Measurements from ENCODE around the gene ZSWIM1.

DNA sequence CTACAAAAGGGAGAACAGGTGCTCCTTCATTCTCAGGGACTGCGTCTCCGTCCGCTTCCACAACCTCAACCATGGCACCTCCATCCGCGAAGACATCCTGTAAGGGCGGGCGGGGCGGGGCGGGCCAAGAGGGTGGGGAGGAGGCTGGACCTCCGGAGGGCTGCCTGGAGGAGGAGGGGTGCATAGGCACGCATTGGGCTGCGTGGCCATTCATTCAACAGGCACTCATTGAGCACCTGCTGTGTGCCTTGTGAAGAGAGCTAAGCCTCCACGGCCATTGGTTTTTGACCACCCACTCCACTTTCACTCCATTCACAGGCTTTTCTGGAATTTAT, 23.2 kb upstream of the ZSWIM1 start:
- TF ChIP-seq, protein P1, sequence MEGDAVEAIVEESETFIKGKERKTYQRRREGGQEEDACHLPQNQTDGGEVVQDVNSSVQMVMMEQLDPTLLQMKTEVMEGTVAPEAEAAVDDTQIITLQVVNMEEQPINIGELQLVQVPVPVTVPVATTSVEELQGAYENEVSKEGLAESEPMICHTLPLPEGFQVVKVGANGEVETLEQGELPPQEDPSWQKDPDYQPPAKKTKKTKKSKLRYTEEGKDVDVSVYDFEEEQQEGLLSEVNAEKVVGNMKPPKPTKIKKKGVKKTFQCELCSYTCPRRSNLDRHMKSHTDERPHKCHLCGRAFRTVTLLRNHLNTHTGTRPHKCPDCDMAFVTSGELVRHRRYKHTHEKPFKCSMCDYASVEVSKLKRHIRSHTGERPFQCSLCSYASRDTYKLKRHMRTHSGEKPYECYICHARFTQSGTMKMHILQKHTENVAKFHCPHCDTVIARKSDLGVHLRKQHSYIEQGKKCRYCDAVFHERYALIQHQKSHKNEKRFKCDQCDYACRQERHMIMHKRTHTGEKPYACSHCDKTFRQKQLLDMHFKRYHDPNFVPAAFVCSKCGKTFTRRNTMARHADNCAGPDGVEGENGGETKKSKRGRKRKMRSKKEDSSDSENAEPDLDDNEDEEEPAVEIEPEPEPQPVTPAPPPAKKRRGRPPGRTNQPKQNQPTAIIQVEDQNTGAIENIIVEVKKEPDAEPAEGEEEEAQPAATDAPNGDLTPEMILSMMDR (IDR thresholded peaks at IDR 0.05): no peak
- TF ChIP-seq POLR2A (IDR thresholded peaks at IDR 0.05): no peak
